BJ (cell line): Measurements from ENCODE around the gene TRAF2. TPM values are rescaled to one million over a fixed set of nuclear protein-coding genes. Genes with fewer than 3 reads are reported as not detected.

Experiments
- CTCF ChIA-PET: fragments of 350-600 bp; formaldehyde crosslinking; extraction: SDS; loops from one replicate; lab custom pipeline; 2021; ENCODE audit warnings: antibody characterized with exemption, inconsistent platforms; lab: Yijun Ruan, JAX
- POLR2A ChIA-PET: fragments of 300-600 bp; sonication (Branson Sonifier 250); formaldehyde crosslinking; extraction: SDS; loops from one replicate; lab custom pipeline; 2021; ENCODE audit warnings: antibody characterized with exemption; lab: Charles Lee
- DNase-seq: peaks from one replicate; pipeline ENCODE4 v3.0.0-alpha.2; 2011; ENCODE audit warnings: low read depth
- H3K27me3 ChIP-seq: 2 replicates; pipeline ENCODE4 v1.6.0; 2011; ENCODE audit warnings: low read length; ENCODE audit not compliant: control insufficient read depth, insufficient read depth
- H3K36me3 ChIP-seq: 2 replicates; pipeline ENCODE4 v1.5.1; 2011; ENCODE audit warnings: low read length; ENCODE audit not compliant: control insufficient read depth, insufficient read depth
- H3K4me3 ChIP-seq: 2 replicates; pipeline ENCODE4 v1.5.1; 2011; ENCODE audit warnings: low read depth, mild to moderate bottlenecking, control low read depth, low read length
- polyA plus RNA-seq: library from polyadenylated mRNA; depleted of rRNA; stranded (reverse); fragments of >200 nt; gene quantifications from 2 replicates; pipeline ENCODE4 v1.2.3, GENCODE V29; 2011
- TF ChIP-seq, protein P1 (sequence below): IDR thresholded peaks from 2 replicates; pipeline ENCODE4 v1.5.1; 2011; ENCODE audit warnings: low read depth, mild to moderate bottlenecking, control low read depth, inconsistent platforms, low read length, moderate library complexity; ENCODE audit not compliant: insufficient read depth

Gene TRAF2
- polyA plus RNA-seq, 1 experiment, result 13.6 TPM

DNA sequence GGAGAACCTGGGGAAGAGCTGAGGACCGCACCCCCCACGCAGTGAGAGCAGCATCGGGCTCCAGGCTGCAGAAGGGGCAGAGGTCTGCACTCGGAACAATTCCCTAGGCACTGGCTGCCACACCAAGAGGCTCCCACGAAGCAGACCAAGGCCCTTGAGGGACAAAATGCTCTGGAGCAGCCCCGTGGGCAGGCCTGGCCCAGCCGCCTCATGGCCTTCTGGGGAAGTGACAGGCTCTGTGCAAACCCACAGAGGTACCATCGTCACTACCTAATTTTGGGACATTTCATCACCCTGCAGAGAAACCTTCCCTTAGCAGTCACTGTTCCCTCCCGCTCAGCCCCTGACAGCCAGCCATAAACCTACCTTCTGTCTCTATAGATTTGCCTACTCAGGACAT is 42.3 kb downstream of the TRAF2 start:
- H3K4me3 ChIP-seq, result no peak overlapping the region
- no peak for DNase-seq
- POLR2A ChIA-PET, result no interaction called here
- CTCF ChIA-PET, result no interaction called here
- no peaks in the 10 kb centered on the region for H3K27me3 ChIP-seq
- TF ChIP-seq, protein P1, sequence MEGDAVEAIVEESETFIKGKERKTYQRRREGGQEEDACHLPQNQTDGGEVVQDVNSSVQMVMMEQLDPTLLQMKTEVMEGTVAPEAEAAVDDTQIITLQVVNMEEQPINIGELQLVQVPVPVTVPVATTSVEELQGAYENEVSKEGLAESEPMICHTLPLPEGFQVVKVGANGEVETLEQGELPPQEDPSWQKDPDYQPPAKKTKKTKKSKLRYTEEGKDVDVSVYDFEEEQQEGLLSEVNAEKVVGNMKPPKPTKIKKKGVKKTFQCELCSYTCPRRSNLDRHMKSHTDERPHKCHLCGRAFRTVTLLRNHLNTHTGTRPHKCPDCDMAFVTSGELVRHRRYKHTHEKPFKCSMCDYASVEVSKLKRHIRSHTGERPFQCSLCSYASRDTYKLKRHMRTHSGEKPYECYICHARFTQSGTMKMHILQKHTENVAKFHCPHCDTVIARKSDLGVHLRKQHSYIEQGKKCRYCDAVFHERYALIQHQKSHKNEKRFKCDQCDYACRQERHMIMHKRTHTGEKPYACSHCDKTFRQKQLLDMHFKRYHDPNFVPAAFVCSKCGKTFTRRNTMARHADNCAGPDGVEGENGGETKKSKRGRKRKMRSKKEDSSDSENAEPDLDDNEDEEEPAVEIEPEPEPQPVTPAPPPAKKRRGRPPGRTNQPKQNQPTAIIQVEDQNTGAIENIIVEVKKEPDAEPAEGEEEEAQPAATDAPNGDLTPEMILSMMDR, result no peak
- H3K36me3 ChIP-seq, result peaks cover 16% of the 10 kb centered on the region

DNA sequence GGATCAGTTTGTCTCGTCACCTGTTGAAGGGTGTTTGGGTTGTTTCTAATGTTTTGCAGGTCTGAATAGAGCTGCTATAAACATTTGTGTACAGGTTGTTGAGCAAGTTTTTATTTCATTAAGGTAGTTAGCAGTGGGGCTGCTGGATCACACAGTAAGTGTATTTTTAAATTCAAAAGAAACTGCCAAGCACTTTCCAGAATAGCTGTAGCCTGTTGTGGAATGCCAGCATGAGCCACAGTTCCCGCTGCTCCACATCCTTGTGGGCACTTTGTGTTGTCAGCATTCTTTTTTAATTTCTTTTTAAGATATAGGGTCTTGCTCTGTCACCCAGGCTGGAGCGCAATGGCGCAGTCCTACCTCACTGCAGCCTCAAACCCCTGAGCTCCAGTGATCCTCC is 43.7 kb downstream of the TRAF2 start:
- CTCF ChIA-PET, result no interaction called here
- no peak for DNase-seq
- no peak overlapping the region for H3K4me3 ChIP-seq
- peaks cover 11% of the 10 kb centered on the region for H3K36me3 ChIP-seq
- POLR2A ChIA-PET, result no interaction called here
- TF ChIP-seq, protein P1, result no peak
- H3K27me3 ChIP-seq, result no peaks in the 10 kb centered on the region

DNA sequence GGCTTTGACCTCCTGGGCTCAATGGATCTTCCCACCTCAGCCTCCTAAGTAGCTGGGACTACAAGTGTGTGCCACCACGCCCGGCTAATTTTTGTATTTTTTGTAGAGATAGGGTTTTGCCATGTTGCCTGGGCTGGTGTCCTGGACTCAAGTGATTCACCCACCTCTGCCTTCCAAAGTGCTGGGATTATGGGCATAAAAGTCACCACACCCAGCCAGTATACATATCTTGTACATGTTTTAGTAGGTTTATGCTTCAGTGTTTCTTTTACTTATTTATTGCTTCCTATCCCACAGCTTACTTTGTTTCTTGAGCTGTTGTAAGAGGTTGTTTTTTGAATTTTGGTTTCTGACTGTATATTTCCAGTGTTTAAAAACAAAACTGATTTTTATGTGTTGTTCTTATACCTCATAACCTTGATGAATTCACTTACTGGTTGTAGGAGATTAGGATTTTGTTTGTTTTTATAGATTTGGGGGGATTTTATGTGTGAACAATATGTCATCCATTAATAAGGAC is 45.4 kb downstream of the TRAF2 start:
- Histone ChIP-seq H3K27me3 (no peaks in the 10 kb centered on the region), H3K36me3 (peaks cover 8% of the 10 kb centered on the region), H3K4me3 (no peak overlapping the region)
- TF ChIP-seq, protein P1, result no peak
- POLR2A ChIA-PET, result no interaction called here
- no peak for DNase-seq
- CTCF ChIA-PET, result no interaction called here

DNA sequence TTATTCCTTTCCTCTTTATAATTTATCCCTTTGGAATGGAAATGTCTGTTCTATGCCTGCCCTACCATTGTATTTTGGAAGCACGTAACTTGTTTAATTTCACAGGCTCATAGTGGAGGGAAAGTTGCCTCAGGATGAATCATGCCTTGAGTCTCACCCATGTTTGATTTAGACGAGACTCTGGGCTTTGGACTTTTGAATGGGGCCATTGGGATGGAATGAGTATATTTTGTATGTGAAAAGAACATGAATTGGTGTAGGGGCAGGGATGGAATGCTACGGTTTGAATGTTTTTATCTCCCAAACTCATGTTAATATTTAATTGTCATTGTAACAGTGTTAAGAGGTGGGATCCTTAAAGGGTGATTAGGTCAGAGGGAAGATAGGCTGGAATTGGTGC is 48.0 kb downstream of the TRAF2 start:
- Histone ChIP-seq H3K36me3 (peaks cover 2% of the 10 kb centered on the region), H3K4me3 (no peak overlapping the region), H3K27me3 (no peaks in the 10 kb centered on the region)
- no peak for DNase-seq
- TF ChIP-seq, protein P1, result no peak
- CTCF ChIA-PET, result interaction anchor here (0.7 to 1.4 kb wide), 2 partner anchors 58 to 100 kb away, joined by 3 to 4 read pairs; partner anchors contain the start of gene PAXX
- POLR2A ChIA-PET, result no interaction called here

DNA sequence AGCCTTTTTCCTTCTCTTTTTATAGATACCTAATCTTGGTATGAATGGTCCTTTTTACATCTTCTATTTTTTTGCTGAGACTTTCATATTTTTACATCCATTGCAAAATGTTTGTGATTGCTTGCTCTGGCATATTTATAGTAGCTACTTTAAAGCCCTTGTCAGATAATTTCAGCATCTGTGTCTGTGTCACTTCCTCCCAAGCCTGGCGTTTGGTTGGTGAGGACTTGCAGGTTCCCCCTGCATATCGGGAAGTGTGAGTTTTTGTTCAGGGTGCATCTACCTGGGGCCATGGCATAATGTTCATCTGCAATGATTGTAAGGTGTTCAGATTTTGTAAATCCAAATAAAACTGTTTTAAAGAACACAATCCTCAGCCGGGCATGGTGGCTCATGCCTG is 49.3 kb downstream of the TRAF2 start:
- DNase-seq, result no peak
- H3K27me3 ChIP-seq, result no peaks in the 10 kb centered on the region
- TF ChIP-seq, protein P1, result no peak
- H3K4me3 ChIP-seq, result no peak overlapping the region
- H3K36me3 ChIP-seq, result peaks cover 9% of the 10 kb centered on the region
- POLR2A ChIA-PET, result no interaction called here
- CTCF ChIA-PET, result no interaction called here
